Liver (tissue), 3 donors: Measurements from ENCODE around the gene TBX6.

Source experiments
- CTCF ChIP-seq: fragments of 150-350 bp; IDR thresholded peaks from 2 replicates; pipeline ENCODE4 v1.5.1; 2017; ENCODE audit warnings: improper control_type of control experiment, low read depth, low read length; ENCODE audit not compliant: missing input control
- EGR1 ChIP-seq, 2 donors: IDR thresholded peaks; 2 replicates each; pipeline ENCODE4 v1.6.1; 2016 to 2018; ENCODE audit warnings: antibody characterized with exemption in 2 of 2, low read depth in 2 of 2
- FOXA2 ChIP-seq: IDR thresholded peaks from 2 replicates; pipeline ENCODE4 v1.6.1; 2016; ENCODE audit warnings: antibody characterized with exemption
- GABPA ChIP-seq, 2 donors: IDR thresholded peaks in 1 of 2; conservative IDR thresholded peaks in 1 of 2; 2 replicates each; pipeline ENCODE4 v1.6.1; 2016; ENCODE audit warnings: antibody characterized with exemption in 2 of 2, mild to moderate bottlenecking in 1 of 2, moderate library complexity in 1 of 2
- HNF4G ChIP-seq: IDR thresholded peaks from 2 replicates; pipeline ENCODE4 v1.6.1; 2016; ENCODE audit warnings: antibody characterized with exemption
- JUND ChIP-seq, 2 donors: IDR thresholded peaks; 2 replicates each; pipeline ENCODE4 v1.6.1; 2016; ENCODE audit warnings: antibody characterized with exemption in 2 of 2
- MAX ChIP-seq: IDR thresholded peaks from 2 replicates; pipeline ENCODE4 v1.6.1; 2016; ENCODE audit warnings: antibody characterized with exemption
- RAD21 ChIP-seq, 2 donors: IDR thresholded peaks; 2 replicates each; pipeline ENCODE4 v1.6.1; 2016; ENCODE audit warnings: antibody characterized with exemption in 2 of 2, mild to moderate bottlenecking in 2 of 2
- REST ChIP-seq: IDR thresholded peaks from 2 replicates; pipeline ENCODE4 v1.6.1; 2016; ENCODE audit warnings: antibody characterized with exemption, mild to moderate bottlenecking
- SP1 ChIP-seq: IDR thresholded peaks from 2 replicates; pipeline ENCODE4 v1.6.1; 2018; ENCODE audit warnings: antibody characterized with exemption, mild to moderate bottlenecking
- TAF1 ChIP-seq: conservative IDR thresholded peaks from 2 replicates; pipeline ENCODE4 v1.6.1; 2016; ENCODE audit warnings: antibody characterized with exemption, mild to moderate bottlenecking
- YY1 ChIP-seq: IDR thresholded peaks from 2 replicates; pipeline ENCODE4 v1.6.1; 2016; ENCODE audit warnings: antibody characterized with exemption, mild to moderate bottlenecking
- ZBTB33 ChIP-seq: IDR thresholded peaks from 2 replicates; pipeline ENCODE4 v1.6.1; 2016; ENCODE audit warnings: antibody characterized with exemption
- donor health status: healthy.
- donor health status: healthy.

GRCh38 chr16:30085247-30085646 is 6.5 kb downstream of the TBX6 start:
- TF ChIP-seq CTCF, result no peak
- TF ChIP-seq RAD21 (IDR thresholded peaks at IDR 0.05), result no peak
- TF ChIP-seq YY1, result no peak
- TF ChIP-seq TAF1, result no peak
- no peak for TF ChIP-seq SP1
- TF ChIP-seq REST, result no peak
- TF ChIP-seq ZBTB33, result no peak
- TF ChIP-seq JUND (IDR thresholded peaks at IDR 0.05), result no peak
- TF ChIP-seq MAX, result no peak
- no peak for TF ChIP-seq HNF4G
- TF ChIP-seq GABPA (IDR thresholded peaks at IDR 0.05 in 1 of 2, conservative IDR thresholded peaks at IDR 0.05 in 1 of 2), result no peak
- TF ChIP-seq FOXA2, result no peak
- TF ChIP-seq EGR1 (IDR thresholded peaks at IDR 0.05; ENCODE audit: low read depth in 2 of 2), result no peak
